OCI-LY7 (cell line): Measurements from ENCODE around the gene ZNF423. TPM values are rescaled to one million over a fixed set of nuclear protein-coding genes. Genes with fewer than 3 reads are reported as not detected.
"Not testable (repeated sequence)": the region's sequence is repeated elsewhere in the genome, so short reads cannot be mapped to it uniquely, and the experiment has no call there.

Experiments
- BruUV-seq: library from RNA; stranded (reverse); fragments of 400-500 nt; replicated peaks from 2 replicates; lab custom pipeline; 2021; lab: Mats Ljungman, UMichigan
- CTCF ChIA-PET: fragments of 300-600 bp; sonication (Branson Sonifier 250); formaldehyde crosslinking; loops from one replicate; lab custom pipeline; 2022; ENCODE audit warnings: antibody characterized with exemption; ENCODE audit not compliant: unreplicated experiment; lab: Charles Lee
- POLR2A ChIA-PET: fragments of 300-600 bp; sonication (Branson Sonifier 250); formaldehyde crosslinking; loops from one replicate; lab custom pipeline; 2022; ENCODE audit warnings: antibody characterized with exemption; lab: Charles Lee
- DNase-seq: peaks from one replicate; pipeline ENCODE4 v3.0.0-alpha.2; 2015; ENCODE audit warnings: low spot score
- H2AFZ ChIP-seq: fragments of 200-600 bp; sonication (generic), shearing (Covaris generic); 2 replicates; pipeline ENCODE4 v1.6.1; 2014; ENCODE audit warnings: mild to moderate bottlenecking, antibody characterized with exemption, low read length, moderate library complexity
- H3K27ac ChIP-seq: fragments of 200-600 bp; sonication (generic); 2 replicates; pipeline ENCODE4 v1.5.1; 2014; ENCODE audit warnings: mixed run types, low read depth, mild to moderate bottlenecking, moderate library complexity, low read length, inconsistent platforms; ENCODE audit not compliant: poor library complexity, severe bottlenecking
- H3K36me3 ChIP-seq: fragments of 200-600 bp; sonication (generic); 2 replicates; pipeline ENCODE4 v1.6.1; 2014; ENCODE audit warnings: mild to moderate bottlenecking, antibody characterized with exemption, low read length, moderate library complexity, mixed read lengths; ENCODE audit not compliant: insufficient read depth
- H3K4me1 ChIP-seq: fragments of 200-600 bp; sonication (generic); 2 replicates; pipeline ENCODE4 v1.5.1; 2014; ENCODE audit warnings: mild to moderate bottlenecking, low read length; ENCODE audit not compliant: insufficient read depth, poor library complexity, severe bottlenecking
- H3K4me2 ChIP-seq: fragments of 200-600 bp; sonication (generic); 2 replicates; pipeline ENCODE4 v1.6.1; 2014; ENCODE audit warnings: mild to moderate bottlenecking, low read length
- H3K4me3 ChIP-seq: fragments of 200-600 bp; sonication (generic); 2 replicates; pipeline ENCODE4 v1.5.1; 2014; ENCODE audit warnings: mild to moderate bottlenecking, low read depth, low read length; ENCODE audit not compliant: poor library complexity, severe bottlenecking
- H3K79me2 ChIP-seq: fragments of 200-600 bp; sonication (generic); 2 replicates; pipeline ENCODE4 v1.6.1; 2016; ENCODE audit warnings: low read depth, mild to moderate bottlenecking, low read length, moderate library complexity, mixed read lengths; ENCODE audit not compliant: insufficient read depth
- H3K9me2 ChIP-seq: fragments of 200-600 bp; sonication (generic); 2 replicates; pipeline ENCODE4 v1.6.1; 2016; ENCODE audit warnings: mild to moderate bottlenecking, low read length, mixed read lengths; ENCODE audit not compliant: insufficient read depth
- H3K9me3 ChIP-seq: fragments of 200-600 bp; sonication (generic); 2 replicates; pipeline ENCODE4 v1.6.1; 2014; ENCODE audit warnings: mild to moderate bottlenecking, mixed run types, low read length, mixed read lengths
- H4K20me1 ChIP-seq: fragments of 200-600 bp; sonication (generic); 2 replicates; pipeline ENCODE4 v1.6.1; 2014; ENCODE audit warnings: mild to moderate bottlenecking, antibody characterized with exemption, low read length, moderate library complexity, mixed read lengths; ENCODE audit not compliant: insufficient read depth
- CTCF ChIP-seq: fragments of 200-600 bp; sonication (generic); conservative IDR thresholded peaks from 2 replicates; pipeline ENCODE4 v1.5.1; 2014; ENCODE audit warnings: mild to moderate bottlenecking, antibody characterized with exemption, low read length, moderate library complexity, mixed read lengths
- EZH2phosphoT487 ChIP-seq: fragments of 200-600 bp; sonication (generic); IDR thresholded peaks from 2 replicates; pipeline ENCODE4 v1.6.1; 2018; ENCODE audit warnings: low read depth, borderline replicate concordance, mild to moderate bottlenecking, mixed run types, antibody characterized with exemption, low read length, moderate library complexity, mixed read lengths
- intact Hi-C: fragments of 100-400 bp; cut with micrococcal nuclease; formaldehyde crosslinking; loops from one replicate; pipeline ENCODE4 v1.10.0; 2022; ENCODE audit not compliant: unreplicated experiment
- total RNA-seq, 2 experiments: library from RNA; depleted of rRNA in 1 of 2; stranded (reverse); fragments of >200 nt in 1 of 2; shearing (Covaris generic) in 1 of 2; gene quantifications; 2 replicates each; pipeline ENCODE4 v1.2.3, GENCODE V29; 2014 to 2022

The ZNF423 gene
- total RNA-seq, 2 experiments from 2014 or later = 0.09 to 0.13 TPM

DNA sequence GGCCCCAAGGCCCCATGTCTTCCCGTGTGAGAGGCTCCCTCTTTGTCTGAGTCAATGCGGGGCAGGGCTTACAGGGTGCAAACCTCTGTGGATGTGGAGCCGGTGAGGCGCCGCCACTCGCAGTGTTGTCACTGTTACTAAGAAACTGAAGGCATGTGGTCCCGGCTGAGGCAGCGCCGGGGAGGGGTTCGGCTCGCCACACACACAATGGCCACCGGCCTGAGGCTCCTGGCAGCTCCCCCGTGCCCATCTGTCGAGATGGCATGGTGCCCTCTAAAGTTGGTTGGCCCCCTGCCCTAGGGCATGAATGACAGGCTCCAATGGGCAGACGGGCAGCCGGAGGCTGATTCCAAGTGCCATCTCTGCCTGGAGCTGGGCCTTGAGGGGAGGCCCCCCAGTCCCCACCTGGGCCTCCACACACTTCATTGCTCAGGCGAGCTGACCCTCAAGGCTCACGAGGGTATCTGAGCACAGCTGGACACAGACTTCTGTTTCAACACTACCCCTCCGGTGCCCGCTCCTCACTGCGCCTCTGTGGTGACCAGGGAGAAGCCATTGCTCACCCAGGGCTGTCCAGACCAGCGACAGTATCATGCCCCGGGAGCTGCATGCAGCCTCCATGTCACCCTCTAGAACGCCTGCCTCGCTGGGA is 345.1 kb downstream of the ZNF423 start:
- H3K4me2 ChIP-seq = no peak overlapping the region
- H3K36me3 ChIP-seq = no peaks in the 10 kb centered on the region
- no peaks in the 10 kb centered on the region for H4K20me1 ChIP-seq
- BruUV-seq = no TSS peak
- H3K4me3 ChIP-seq = no peak overlapping the region
- no peaks in the 10 kb centered on the region for H3K9me3 ChIP-seq
- TF ChIP-seq CTCF (no peak), EZH2phosphoT487 (no peak)
- ChIA-PET POLR2A (no interaction called here), CTCF (no interaction called here)
- no peaks in the 10 kb centered on the region for H3K79me2 ChIP-seq
- H2AFZ ChIP-seq = no peak overlapping the region
- intact Hi-C loops = no loop called here
- no peaks in the 10 kb centered on the region for H3K4me1 ChIP-seq
- no peaks in the 10 kb centered on the region for H3K9me2 ChIP-seq
- DNase-seq = no peak
- H3K27ac ChIP-seq = no peak overlapping the region

DNA sequence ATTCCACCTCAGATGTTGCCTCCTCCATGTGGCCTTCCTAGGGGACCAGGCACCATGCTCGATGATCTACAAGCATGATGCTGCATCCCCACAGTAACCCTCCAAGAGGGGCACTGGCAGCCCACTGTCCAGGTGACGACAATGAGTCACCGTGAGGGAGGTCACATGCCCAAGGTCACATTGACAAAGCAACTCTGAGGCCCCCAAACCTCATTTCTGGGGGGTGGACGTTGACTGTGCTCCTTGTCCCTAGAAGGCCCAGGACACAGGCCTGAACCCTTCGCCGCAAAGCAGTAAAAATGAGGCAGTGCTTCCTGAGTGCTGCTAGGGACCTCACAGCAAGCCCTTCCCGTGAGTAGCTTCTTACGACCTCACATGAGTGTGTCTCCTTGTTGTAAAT is 345.8 kb downstream of the ZNF423 start:
- Histone ChIP-seq H3K4me1 (no peaks in the 10 kb centered on the region), H3K79me2 (no peaks in the 10 kb centered on the region), H3K27ac (no peak overlapping the region), H2AFZ (no peak overlapping the region), H3K4me3 (no peak overlapping the region), H3K9me2 (no peaks in the 10 kb centered on the region), H3K36me3 (no peaks in the 10 kb centered on the region), H3K4me2 (no peak overlapping the region), H4K20me1 (no peaks in the 10 kb centered on the region), H3K9me3 (no peaks in the 10 kb centered on the region)
- no peak for TF ChIP-seq CTCF
- no TSS peak for BruUV-seq
- DNase-seq = no peak
- intact Hi-C loops = no loop called here
- ChIA-PET POLR2A (no interaction called here), CTCF (no interaction called here)

GRCh38 chr16:49506058-49507013 is 349.6 kb downstream of the ZNF423 start:
- intact Hi-C loops, H3K79me2 ChIP-seq, H3K9me2 ChIP-seq, H3K4me1 ChIP-seq, H3K4me3 ChIP-seq, DNase-seq, H3K27ac ChIP-seq, H3K4me2 ChIP-seq, BruUV-seq, CTCF ChIA-PET, H4K20me1 ChIP-seq, H3K36me3 ChIP-seq, H3K9me3 ChIP-seq, H2AFZ ChIP-seq: not testable (repeated sequence)
- POLR2A ChIA-PET = interaction anchor here (0.7 kb wide), 1 partner anchor 1507 kb away, joined by 3 read pairs; no protein-coding TSS in a partner anchor
